Right lobe of liver (tissue), 6 donors: ENCODE data around the gene ANP32A. TPM values are rescaled to one million over a fixed set of nuclear protein-coding genes. Genes with fewer than 3 reads are reported as not detected.
A peak's percentile ranks its signal among the peaks of the same experiment; 100 is the strongest.

ENCODE experiments used
- ATAC-seq, 4 donors: fragments of 200-7000 bp; cut with Tn5 transposase; one replicate each; pipeline ENCODE4 v1.9.1; 2020; ENCODE audit warnings: mild to moderate bottlenecking in 4 of 4, moderate library complexity in 4 of 4
- DNase-seq, 3 donors: peaks; one replicate each; pipeline ENCODE4 v3.0.0-alpha.2; 2020
- H3K27ac ChIP-seq, 3 donors: fragments of 200-600 bp; one replicate each; pipeline ENCODE4 v1.8.0; 2022
- H3K27me3 ChIP-seq, 2 donors: fragments of 200-600 bp; one replicate each; pipeline ENCODE4 v1.8.0; 2022
- H3K36me3 ChIP-seq, 4 donors: fragments of 200-600 bp; sonication (generic) in 1 of 4; one replicate each; pipeline versions ENCODE4 v1.5.1 to v1.8.0; 2017 to 2022; ENCODE audit warnings: control low read depth in 1 of 4
- H3K4me1 ChIP-seq, 4 donors: fragments of 200-600 bp; sonication (generic) in 1 of 4; one replicate each; pipeline versions ENCODE4 v1.5.1 to v1.8.0; 2017 to 2022; ENCODE audit warnings: control low read depth in 1 of 4
- H3K4me3 ChIP-seq, 3 donors: fragments of 200-600 bp; one replicate each; pipeline ENCODE4 v1.8.0; 2022
- H3K9me3 ChIP-seq, 4 donors: fragments of 200-600 bp; sonication (generic) in 1 of 4; one replicate each; pipeline versions ENCODE4 v1.5.1 to v1.8.0; 2017 to 2022; ENCODE audit warnings: control low read depth in 1 of 4
- CTCF ChIP-seq, 4 donors: fragments of 200-600 bp in 3 of 4; fragments of 450-650 bp in 1 of 4; IDR thresholded peaks; one replicate each; pipeline versions ENCODE4 v1.5.1 to v1.8.0; 2016 to 2022; ENCODE audit warnings: antibody characterized with exemption in 4 of 4, mild to moderate bottlenecking in 2 of 4
- POLR2A ChIP-seq: fragments of 450-650 bp; IDR thresholded peaks from one replicate; pipeline ENCODE4 v1.6.1; 2017; ENCODE audit warnings: antibody characterized with exemption, mild to moderate bottlenecking
- WGBS: methylation state at CpG from one replicate; pipeline ENCODE4 v1.1.6; 2018; ENCODE audit warnings: low coverage, low lambda C conversion rate; ENCODE audit not compliant: insufficient coverage; ENCODE audit errors: missing lambda C conversion rate; 5-methylcytosine and 5-hydroxymethylcytosine counted together
- intact Hi-C, 2 donors: fragments of 100-400 bp; cut with DNase I; formaldehyde crosslinking; loops; one replicate each; pipeline versions ENCODE4 v1.11.2 to v1.14.1; 2022
- total RNA-seq, 6 experiments: library from RNA; depleted of rRNA in 2 of 6; stranded (reverse); fragments of >200 nt in 2 of 6; fragmentation: NEBNext Ultra II Directional in 3 of 6; extraction: Animal tissue kit (Norgen Biotek cat#: 25700) in 3 of 6; gene quantifications; one replicate each; pipeline versions ENCODE4 v1.1.0 to v1.2.4, GENCODE V29; 2016 to 2023
- donor health status: DM: no; HTN: yes; CAD: no.
- donor health status: DM: no; HTN: no; CAD: no.
- donor health status: DM: no; HTN: no; CAD: no.
- donor health status: DM: no; HTN: yes; CAD: no.
- donor health status: DM: no; HTN: yes; CAD: no.

The ANP32A gene
- total RNA-seq, 6 experiments from 2014 or later: 39.9 to 66.6 (median 49.0) TPM

GRCh38 chr15:68816158-68816557 lies 4.5 kb downstream of the ANP32A start:
- TF ChIP-seq CTCF (IDR thresholded peaks at IDR 0.05): no peak
- no peak for TF ChIP-seq POLR2A
- 62% methylated on average over 4 of the region's 4 CpGs for WGBS
- Histone ChIP-seq H3K4me1 (peaks cover 0 to 20% (median 5%) of the 10 kb centered on the region in 4 donors), H3K27ac (peak overlapping the region; percentile 97 to 100 (median 99)), H3K36me3 (no peaks in the 10 kb centered on the region), H3K4me3 (peak overlapping the region in 2 of 3 donors; percentile 2 to 94), H3K9me3 (no peaks in the 10 kb centered on the region), H3K27me3 (no peaks in the 10 kb centered on the region)
- intact Hi-C loops: no loop called here
- no peak for DNase-seq
- no peak for ATAC-seq

GRCh38 chr15:68815598-68815997 lies 5.1 kb downstream of the ANP32A start:
- Histone ChIP-seq H3K27ac (no peak overlapping the region), H3K4me3 (no peak overlapping the region), H3K9me3 (no peaks in the 10 kb centered on the region), H3K27me3 (no peaks in the 10 kb centered on the region), H3K36me3 (no peaks in the 10 kb centered on the region), H3K4me1 (peaks cover 0 to 20% (median 5%) of the 10 kb centered on the region in 4 donors)
- intact Hi-C loops: no loop called here
- ATAC-seq: no peak
- 40% methylated on average over 2 of the region's 4 CpGs for WGBS
- no peak for DNase-seq
- no peak for TF ChIP-seq CTCF (IDR thresholded peaks at IDR 0.05)
- TF ChIP-seq POLR2A: no peak

GRCh38 chr15:68814596-68814995 lies 6.1 kb downstream of the ANP32A start:
- DNase-seq: no peak
- ATAC-seq: no peak
- Histone ChIP-seq H3K4me1 (peaks cover 0 to 20% (median 5%) of the 10 kb centered on the region in 4 donors), H3K9me3 (no peaks in the 10 kb centered on the region), H3K4me3 (no peak overlapping the region), H3K27me3 (no peaks in the 10 kb centered on the region), H3K36me3 (no peaks in the 10 kb centered on the region), H3K27ac (no peak overlapping the region)
- 83% methylated on average over 6 of the region's 6 CpGs for WGBS
- TF ChIP-seq CTCF (IDR thresholded peaks at IDR 0.05): no peak
- no peak for TF ChIP-seq POLR2A
- intact Hi-C loops: no loop called here

- DNase-seq: no peak
- Histone ChIP-seq H3K36me3 (no peaks in the 10 kb centered on the region), H3K4me1 (peaks cover 0 to 20% (median 5%) of the 10 kb centered on the region in 4 donors), H3K27me3 (no peaks in the 10 kb centered on the region), H3K4me3 (no peak overlapping the region), H3K27ac (no peak overlapping the region), H3K9me3 (no peaks in the 10 kb centered on the region)
- intact Hi-C loops: no loop called here
- WGBS: 51% methylated on average over 4 of the region's 4 CpGs
- ATAC-seq: no peak
- no peak for TF ChIP-seq POLR2A
- TF ChIP-seq CTCF (IDR thresholded peaks at IDR 0.05): no peak
These were observed 7.9 kb downstream of the ANP32A start for GRCh38 chr15:68812597-68813431.
